ENCODE results near the gene CEP170.

Gene CEP170

DNA sequence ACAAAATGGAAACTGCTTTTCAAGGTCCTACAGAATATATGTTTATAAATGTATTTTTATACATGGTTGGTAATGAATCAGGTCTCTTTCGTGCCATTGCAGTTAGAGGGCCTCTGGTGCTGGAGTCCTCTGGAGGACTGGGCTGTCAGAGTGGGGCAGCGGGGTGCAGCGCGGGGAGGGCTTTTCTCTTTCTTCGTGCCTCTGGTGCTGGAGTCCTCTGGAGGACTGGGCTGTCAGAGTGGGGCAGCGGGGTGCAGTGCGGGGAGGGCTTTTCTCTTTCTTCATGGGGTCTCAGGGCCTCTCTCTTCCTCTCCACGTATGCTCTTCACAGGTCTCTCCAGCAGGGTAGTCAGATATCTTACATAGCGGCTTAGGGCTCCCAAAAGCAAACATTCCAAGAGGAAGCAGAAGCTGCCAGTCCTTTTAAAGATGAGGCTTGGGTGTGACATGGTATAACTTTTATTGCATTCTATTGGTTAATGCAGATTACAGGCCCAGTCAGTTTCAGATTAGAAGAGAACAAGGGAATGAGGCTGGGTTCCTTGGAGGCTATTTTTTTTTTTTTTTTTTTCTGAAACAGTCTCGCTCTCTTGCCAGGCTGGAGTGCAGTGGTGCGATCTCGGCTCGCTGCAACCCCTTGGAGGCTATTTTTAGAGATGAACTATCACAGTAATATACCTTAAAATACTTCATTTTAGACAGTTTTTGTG is 13.8 kb upstream of the CEP170 start:
- in situ Hi-C loops (cut with HindIII; ENCODE audit: low sequenced_read_pairs) = no loop called here

DNA sequence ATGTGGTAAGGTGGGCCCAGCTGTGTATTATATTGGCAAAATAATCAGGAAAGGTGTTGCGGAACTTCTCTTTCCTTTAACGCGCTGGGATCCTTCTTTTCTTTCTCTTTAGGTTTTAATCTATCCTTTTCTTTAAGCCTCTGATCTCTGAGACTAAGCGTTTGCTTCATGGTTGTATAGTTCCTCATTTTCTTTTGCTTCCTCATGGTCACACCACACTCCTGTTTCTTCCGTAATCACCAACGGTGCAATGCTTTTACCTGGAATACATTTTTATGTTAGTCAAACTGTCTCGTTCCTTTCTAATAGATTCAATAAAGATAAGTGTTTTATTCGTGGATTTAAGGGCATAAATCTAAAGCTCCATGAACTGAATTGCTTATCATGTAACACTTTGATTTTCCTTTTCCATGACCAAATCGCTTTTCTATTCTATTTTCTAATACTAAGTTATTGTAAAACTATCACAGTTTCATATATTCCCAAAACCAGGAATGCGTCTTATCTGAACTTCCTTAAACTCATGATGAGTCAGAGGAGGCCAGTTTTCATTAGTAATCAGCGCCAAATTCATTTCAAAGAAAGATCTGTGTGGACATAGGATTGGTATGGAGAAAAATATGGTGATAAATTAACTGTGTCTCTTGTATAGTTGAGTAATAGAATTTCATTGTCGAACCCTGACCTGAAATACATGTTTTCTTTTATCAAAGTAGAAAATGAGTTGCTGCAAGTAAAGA is 13.0 kb upstream of the CEP170 start:
- in situ Hi-C loops (cut with HindIII; ENCODE audit: low sequenced_read_pairs) = no loop called here

DNA sequence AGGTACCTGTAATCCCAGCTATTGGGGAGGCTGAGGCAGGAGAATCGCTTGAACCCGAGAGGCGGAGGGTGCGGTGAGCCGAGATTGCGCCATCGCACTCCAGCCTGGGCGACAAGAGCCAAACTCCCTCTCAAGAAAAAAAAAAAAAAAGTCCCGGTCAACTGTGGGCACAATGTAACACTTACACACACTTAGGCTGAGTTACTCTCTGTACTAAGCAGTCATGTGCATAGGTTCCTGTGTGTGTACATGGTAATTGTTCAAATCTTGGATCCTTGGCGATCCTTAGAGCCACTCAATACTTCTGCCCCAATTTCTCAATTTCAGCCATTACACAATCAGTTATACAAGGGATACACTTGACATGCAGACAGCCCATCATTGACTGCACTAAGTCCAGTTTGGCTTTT is 12.4 kb upstream of the CEP170 start:
- in situ Hi-C loops (cut with HindIII; ENCODE audit: low sequenced_read_pairs) = no loop called here

DNA sequence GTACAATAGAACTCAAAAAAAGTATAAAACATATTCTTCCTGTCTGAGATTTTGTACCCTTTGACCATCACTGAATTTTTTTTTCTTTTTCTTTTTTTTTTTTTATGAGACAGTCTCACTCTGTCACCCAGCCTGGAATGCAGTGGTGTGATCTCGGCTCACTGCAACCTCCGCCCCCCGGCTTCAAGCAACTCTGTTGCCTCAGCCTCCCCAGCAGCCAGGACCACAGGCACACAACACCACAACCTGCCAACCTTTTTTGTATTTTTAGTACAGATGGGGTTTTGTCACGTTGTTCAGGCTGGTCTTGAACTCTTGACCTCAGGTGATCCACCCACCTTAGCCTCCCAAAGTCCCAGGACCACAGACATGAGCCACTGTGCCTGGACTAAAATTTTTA is 11.2 kb upstream of the CEP170 start:
- in situ Hi-C loops (cut with HindIII; ENCODE audit: low sequenced_read_pairs) = no loop called here

DNA sequence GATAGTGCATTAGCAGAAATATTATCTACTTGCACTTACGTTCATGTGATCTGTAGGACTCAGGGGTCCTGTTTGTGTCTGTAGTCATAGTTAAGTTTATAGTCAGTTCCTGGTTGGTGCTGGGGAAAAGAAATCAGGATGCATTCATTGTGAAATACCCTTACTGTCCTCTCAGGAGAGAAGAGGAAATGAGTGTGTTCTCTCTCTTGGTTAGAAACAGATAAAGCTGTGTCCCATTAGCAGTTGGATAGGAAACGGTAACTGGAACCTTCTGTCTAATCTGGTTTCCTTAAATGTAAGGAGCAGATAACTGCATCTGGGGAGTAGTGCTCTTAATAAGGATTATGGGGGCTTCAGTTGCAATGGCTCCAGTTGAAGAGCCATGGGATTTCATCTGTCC is 9.6 kb upstream of the CEP170 start:
- in situ Hi-C loops (cut with HindIII; ENCODE audit: low sequenced_read_pairs) = no loop called here

DNA sequence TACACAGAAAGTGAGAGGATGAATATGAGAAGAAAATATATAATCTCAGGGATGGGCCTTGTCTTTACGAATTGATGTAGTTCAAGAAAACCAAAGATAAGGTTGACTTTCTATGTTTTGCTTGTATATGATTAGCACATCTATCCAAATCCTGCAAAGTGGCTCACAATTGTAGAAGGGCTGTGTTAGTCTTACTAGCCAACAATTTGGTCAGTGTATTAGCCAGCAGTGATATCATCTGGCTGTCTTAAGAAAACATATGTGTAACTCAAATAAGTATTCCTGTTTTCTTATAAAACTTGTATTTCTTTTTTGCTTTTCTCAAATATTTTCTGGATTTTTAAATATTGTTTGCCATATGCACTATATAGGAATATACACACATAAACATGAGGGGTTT is 6.3 kb upstream of the CEP170 start:
- in situ Hi-C loops (cut with HindIII; ENCODE audit: low sequenced_read_pairs) = no loop called here

DNA sequence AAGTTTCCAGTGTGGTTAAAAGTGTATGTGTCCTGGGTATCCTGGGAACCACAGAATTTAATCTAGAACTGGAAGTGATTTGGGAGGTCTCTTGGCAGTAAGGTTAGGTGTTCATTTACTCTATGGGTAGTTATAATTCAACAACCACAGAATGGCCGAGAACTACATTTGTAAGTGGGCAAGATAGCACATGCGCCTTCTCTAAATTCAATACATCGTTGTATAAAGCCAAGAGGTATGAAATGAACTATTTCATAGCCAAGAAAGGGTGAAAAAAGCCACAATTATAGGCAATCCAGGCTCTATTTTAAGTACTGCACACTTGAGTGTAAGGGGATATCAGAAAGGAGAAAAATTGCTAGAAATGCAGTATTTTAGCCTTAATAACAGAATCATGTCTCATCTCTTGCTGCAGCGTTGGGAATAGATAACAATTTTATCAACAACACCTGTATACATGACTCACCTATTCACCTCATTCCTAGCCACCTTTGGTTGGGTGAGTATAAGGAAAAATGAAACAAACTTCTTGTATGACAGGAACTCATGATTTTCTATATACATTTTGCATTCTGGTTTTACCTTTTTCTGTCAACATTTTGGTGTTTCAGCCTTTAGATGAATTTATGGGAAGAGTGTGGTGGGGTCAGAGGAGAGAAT is 5.3 kb upstream of the CEP170 start:
- in situ Hi-C loops (cut with HindIII; ENCODE audit: low sequenced_read_pairs) = no loop called here

DNA sequence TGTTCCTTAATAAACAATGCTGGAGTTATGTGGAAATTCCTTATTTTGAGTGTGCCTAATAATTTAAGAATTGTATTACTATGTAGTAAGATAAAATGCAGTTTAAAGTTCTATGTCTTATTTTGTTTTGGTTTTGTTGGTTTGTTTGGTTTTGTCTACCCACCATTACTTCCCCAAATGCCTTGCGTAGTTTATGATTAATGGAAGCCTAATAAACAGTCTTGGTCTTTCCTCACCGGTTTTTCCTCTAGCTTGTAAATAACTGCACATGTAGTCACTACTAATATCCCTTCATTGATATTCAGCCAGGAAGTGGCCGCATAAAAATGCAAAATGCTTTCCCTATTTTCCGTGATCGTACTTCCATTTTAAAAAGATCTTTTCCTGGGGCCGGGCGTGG is 3.6 kb upstream of the CEP170 start:
- in situ Hi-C loops (cut with HindIII; ENCODE audit: low sequenced_read_pairs) = no loop called here

DNA sequence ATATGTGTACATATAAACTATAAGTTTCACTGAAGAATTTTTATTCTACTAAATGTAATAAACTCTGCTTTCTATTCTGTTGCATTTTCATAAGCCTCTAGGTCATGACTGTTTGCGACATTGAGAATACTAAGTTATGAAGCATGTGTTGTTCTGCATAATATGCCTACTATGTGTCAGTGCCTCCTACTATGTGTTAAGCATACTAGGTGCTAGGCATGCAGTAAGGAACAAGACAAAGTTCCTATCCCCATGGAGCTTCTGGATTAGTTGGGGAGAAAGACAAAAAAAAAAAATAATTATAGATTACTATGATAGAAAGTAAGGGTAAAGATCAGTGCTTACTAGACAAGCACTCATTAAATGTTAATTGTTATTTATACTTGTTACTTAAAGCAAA is 2.1 kb upstream of the CEP170 start:
- in situ Hi-C loops (cut with HindIII; ENCODE audit: low sequenced_read_pairs) = no loop called here

DNA sequence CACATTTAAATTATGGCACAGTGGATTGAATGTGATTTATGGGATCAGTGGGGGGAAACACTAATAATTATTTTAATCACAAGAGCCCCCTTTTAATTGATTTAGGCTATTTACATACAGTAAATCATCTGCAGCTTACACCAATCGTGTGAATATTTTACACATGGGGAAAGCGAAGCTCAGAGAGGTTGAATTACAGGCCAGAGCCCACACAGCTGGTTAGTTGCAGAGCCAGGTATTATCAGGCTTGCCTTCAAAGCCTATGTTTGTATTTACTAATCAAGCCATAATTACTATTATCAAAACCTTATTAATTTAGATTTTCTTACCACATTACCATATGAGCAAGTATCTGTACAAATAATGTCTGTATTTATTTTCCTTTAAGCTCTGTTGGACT is 1.5 kb upstream of the CEP170 start:
- in situ Hi-C loops (cut with HindIII; ENCODE audit: low sequenced_read_pairs) = no loop called here

DNA sequence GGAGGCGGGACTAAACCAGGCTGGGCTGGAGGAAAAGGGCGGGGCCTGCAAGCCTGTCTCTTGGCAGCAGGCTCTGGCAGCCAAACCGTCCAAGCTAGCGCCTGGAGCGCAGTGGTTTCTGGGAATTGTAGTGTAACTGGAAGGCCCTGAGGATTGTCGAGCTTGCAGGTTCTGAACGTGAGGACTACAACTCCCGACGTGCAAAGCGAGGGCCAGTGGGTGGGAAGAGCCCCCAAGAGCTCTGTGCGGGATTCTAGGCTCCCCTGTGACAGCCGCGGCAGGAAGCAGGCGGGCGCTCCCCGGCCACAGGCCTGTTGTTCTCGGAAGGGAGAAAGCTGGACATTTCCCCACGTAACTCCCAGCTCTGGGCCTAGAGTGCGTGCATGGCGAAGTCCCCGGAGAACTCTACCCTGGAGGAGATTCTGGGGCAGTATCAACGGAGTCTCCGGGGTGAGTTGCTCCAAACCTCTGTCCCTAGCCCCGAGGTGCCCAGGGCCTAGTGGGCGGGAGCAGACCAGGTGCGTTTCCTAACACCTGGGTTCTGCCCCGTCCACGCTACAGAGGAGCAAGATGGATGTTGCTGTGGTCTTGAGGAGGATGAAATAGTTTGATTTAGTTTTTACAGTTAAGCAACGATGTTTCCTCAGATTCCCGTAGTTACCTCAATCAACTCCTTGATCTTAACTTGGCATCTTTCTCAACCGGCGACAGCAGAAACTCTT is 871 bp upstream of the CEP170 start, which contains the start of gene SDCCAG8:
Gene SDCCAG8 (plus strand): TSS at position 251 of the 722 bp plus-strand sequence. CDS start 133 bp downstream, at position 384.
- in situ Hi-C loops (cut with HindIII; ENCODE audit: low sequenced_read_pairs) = no loop called here

DNA sequence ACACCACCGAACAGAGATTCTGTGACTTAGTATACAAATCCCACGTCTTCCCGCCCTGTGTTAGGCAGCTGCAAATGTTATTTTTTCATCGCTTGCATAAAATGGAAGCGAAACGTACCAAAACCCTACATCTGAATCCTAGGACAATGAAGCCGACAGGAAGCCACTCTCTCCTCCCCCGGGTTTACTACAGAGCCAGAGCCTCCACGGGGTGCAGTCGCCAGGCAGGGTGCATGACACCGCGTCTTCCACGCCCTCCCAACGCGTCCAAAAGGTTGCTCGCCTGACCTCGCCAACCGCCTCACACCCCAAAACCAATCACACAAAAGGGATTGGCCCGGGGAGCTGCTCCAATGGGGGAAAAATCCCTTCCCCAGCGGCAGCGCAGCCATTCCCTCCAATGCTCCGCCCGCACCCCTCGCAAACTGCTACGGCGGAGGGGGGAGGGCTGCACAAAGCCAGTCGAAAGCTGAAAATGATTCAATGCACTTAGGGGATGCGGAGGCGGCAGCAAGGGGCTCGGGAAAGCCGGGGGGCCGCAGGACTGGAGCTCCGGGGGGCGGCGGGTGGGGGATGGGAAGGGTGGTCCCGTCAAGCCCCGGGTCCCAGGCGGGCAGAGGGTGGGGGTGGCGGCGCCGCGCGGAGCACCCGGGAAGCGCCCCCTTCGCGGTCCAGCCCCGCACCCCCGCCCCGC is 701 bp downstream of the CEP170 start:
- in situ Hi-C loops (cut with HindIII; ENCODE audit: low sequenced_read_pairs) = no loop called here

DNA sequence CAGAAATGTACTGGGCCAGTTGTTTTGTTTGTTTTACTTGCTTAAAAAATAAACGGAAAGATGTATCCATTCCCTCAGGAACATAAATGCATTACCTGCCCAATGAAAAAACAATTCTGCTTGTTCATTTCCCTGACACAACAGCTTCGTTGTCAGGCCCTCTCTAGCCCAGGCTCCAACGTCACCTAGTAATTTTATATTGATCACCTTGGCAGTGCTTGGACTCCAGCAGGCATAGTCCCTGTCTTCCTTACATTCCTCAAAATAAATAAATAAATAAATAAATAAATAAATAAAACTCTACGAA is 1.2 kb downstream of the CEP170 start:
- in situ Hi-C loops (cut with HindIII; ENCODE audit: low sequenced_read_pairs) = no loop called here

DNA sequence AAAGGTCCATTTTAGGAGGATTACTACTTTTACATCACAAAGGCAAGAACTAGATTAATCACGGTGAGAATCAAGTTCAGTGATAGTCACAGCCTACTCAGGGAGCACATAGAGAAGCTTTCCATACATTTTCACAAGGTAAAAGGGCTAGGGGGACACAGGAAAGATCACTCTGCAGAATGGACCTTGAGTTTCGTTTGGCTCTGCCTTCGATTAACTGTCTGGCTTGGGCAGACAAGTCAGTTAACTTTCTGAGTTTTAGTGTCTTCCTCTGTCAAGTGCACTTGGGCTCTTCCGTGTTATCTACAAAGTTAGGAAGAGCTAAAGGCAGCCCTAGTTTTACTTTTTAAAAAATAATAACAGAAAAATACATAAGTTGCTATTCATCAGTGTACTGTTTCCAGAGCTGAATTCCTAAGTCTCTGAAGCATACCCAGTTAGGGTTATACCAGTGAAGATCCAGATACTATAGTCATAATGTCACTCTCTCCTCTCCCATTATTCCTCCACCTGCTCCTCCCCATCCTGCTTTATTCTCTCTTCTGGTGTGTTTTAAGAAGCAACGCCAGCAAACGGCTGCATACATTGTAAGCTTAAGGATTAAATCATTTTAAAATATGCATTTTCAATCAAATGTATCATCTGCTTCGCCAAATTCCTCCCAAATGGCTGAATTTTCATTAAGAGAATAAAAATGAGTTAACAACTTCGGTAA is 1.7 kb downstream of the CEP170 start:
- in situ Hi-C loops (cut with HindIII; ENCODE audit: low sequenced_read_pairs) = no loop called here

DNA sequence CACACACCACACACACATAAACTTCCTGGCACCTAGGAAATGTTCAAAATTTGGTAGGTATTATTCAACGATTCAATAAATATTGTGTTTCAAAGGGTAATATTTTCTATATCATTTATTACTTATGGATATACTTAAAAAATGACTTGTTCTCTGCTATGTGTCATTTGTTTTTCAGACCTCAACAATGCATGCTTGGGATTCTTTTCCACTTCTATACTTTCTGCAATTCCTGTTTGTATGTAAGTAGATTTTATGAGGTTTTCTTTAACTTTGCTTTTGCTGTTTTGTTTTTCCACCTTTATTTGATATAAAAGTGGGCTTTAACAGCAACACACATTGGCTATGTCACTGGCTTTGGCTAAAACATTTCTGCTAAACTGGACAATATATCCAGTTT is 3.5 kb downstream of the CEP170 start:
- in situ Hi-C loops (cut with HindIII; ENCODE audit: low sequenced_read_pairs) = no loop called here

DNA sequence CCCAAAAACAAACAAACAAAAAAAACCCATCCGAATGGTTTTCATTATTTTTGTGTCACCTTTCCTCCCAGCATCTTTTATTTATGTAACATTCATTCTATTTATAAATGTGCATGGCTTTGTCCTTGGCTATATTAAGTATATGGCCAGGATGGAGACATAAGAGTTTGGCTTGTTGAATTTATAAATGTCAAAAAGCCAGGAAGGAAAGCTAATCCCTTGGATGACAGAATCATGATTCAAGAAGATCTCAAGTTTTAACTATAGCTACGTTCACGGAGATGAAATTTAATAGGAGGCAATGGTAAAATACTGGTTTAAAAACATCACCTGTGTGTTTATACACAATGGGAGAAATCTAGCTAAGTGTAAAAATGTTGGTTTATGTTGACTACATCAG is 5.0 kb downstream of the CEP170 start:
- in situ Hi-C loops (cut with HindIII; ENCODE audit: low sequenced_read_pairs) = no loop called here

DNA sequence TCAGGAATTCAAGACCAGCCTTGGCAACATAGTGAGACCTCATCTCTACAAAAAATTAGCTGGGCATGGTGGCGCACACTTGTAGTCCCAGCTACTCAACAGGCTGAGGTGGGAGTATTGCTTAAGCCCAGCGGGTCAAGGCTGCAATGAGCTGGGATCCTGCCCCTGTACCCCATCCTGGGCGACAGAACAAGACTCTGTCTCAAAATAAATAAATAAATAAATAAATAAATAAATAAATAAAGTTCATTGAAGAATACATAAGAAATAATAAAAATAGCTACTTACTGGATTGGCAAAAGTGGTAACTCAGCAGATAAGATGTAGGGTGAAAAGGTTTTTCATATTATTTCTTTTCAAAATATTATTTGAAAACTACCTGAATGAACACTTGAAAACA is 5.9 kb downstream of the CEP170 start:
- in situ Hi-C loops (cut with HindIII; ENCODE audit: low sequenced_read_pairs) = no loop called here

DNA sequence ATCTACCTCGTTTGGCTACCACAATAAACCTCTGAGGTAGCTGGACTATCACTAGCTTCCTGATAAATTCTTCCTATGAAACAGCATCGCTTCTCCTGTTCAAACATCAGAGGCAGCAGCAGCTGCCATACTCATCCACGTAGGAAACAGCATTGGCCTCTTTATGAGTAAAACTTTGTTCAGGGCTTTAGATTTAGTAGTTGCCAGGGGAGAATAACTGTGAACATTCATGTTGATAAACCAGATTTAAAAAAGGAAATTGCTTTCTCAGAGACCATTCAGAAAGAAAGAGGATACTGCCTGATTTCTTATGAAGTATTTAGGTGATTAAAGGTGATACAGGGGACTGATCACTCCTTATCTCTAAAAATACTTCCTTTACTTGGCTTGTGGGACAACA is 7.2 kb downstream of the CEP170 start:
- in situ Hi-C loops (cut with HindIII; ENCODE audit: low sequenced_read_pairs) = no loop called here

DNA sequence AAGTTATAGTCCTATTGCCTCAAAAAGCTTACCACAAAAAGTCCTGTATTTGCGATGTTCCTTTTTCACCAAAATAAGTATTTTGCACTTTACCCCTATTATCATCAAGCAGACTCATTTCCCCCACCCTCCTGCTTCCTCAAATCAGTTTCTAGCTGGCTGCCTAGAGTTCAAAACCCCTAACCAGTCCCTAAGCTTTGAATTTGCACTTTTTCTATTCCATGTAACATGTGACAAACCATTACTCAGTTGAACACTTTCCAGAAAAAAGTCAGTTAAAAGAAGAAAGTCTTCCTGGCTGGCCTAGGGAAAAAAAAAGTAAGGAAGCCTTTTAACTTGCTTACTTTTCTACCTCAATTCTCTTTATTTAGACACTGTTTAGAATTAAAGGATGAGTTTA is 8.2 kb downstream of the CEP170 start:
- in situ Hi-C loops (cut with HindIII; ENCODE audit: low sequenced_read_pairs) = no loop called here

DNA sequence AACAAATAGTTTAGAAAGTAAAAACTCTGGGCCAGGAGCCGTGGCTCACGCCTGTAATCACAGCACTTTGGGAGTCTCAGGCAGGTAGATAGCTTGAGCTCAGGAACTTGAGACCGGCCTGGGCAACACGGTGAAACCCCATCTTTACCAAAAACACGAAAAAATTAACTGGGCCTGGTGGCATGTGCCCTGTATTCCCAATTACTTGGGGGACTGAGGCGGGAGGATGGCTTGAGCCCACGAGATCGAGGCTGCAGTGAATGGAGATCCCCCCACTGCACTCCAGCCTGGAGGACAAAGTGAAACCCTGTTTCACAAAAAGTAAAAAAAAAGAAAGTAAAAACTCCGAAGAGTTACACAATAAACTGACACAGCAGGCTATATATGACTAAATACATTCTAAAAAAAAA is 10.6 kb downstream of the CEP170 start:
- in situ Hi-C loops (cut with HindIII; ENCODE audit: low sequenced_read_pairs) = no loop called here
